Measurements from ENCODE around the gene RNF114. TPM values are rescaled to one million over a fixed set of nuclear protein-coding genes. Genes with fewer than 3 reads are reported as not detected.
"Not testable (repeated sequence)": the region's sequence is repeated elsewhere in the genome, so short reads cannot be mapped to it uniquely, and the experiment has no call there.

The RNF114 gene
- total RNA-seq, 1 donor from 2014 or later: 45.4 TPM

GRCh38 chr20:49973981-49974380 lies 37.8 kb downstream of the RNF114 start:
- Mint-ChIP-seq H3K36me3 (ENCODE audit: low read depth) (no peaks in the 10 kb centered on the region), H3K4me3 (ENCODE audit: unreplicated experiment) (no peak overlapping the region), H3K4me1 (ENCODE audit: low read depth) (no peaks in the 10 kb centered on the region), H3K27me3 (ENCODE audit: low read depth) (no peaks in the 10 kb centered on the region), H3K9me3 (ENCODE audit: low read depth) (no peaks in the 10 kb centered on the region), H3K27ac (ENCODE audit: unreplicated experiment) (no peak overlapping the region)
- DNase-seq (ENCODE audit: low spot score): no peak
- TF ChIP-seq CTCF (IDR thresholded peaks at IDR 0.05): no peak

GRCh38 chr20:49976542-49976941 lies 40.3 kb downstream of the RNF114 start:
- Mint-ChIP-seq H3K27ac (ENCODE audit: unreplicated experiment) (no peak overlapping the region), H3K27me3 (ENCODE audit: low read depth) (no peaks in the 10 kb centered on the region), H3K9me3 (ENCODE audit: low read depth) (no peaks in the 10 kb centered on the region), H3K36me3 (ENCODE audit: low read depth) (no peaks in the 10 kb centered on the region), H3K4me1 (ENCODE audit: low read depth) (no peaks in the 10 kb centered on the region), H3K4me3 (ENCODE audit: unreplicated experiment) (no peak overlapping the region)
- no peak for TF ChIP-seq CTCF (IDR thresholded peaks at IDR 0.05)
- DNase-seq (ENCODE audit: low spot score): no peak

GRCh38 chr20:49977740-49978139 lies 41.5 kb downstream of the RNF114 start:
- not testable (repeated sequence) for DNase-seq (ENCODE audit: low spot score); H3K4me1 Mint-ChIP-seq (ENCODE audit: low read depth); H3K27me3 Mint-ChIP-seq (ENCODE audit: low read depth); H3K9me3 Mint-ChIP-seq (ENCODE audit: low read depth); H3K4me3 Mint-ChIP-seq (ENCODE audit: unreplicated experiment); H3K27ac Mint-ChIP-seq (ENCODE audit: unreplicated experiment); H3K36me3 Mint-ChIP-seq (ENCODE audit: low read depth)

- Mint-ChIP-seq H3K4me3 (ENCODE audit: unreplicated experiment) (no peak overlapping the region), H3K27me3 (ENCODE audit: low read depth) (no peaks in the 10 kb centered on the region), H3K27ac (ENCODE audit: unreplicated experiment) (no peak overlapping the region), H3K36me3 (ENCODE audit: low read depth) (no peaks in the 10 kb centered on the region), H3K4me1 (ENCODE audit: low read depth) (peaks cover 13% of the 10 kb centered on the region), H3K9me3 (ENCODE audit: low read depth) (no peaks in the 10 kb centered on the region)
- DNase-seq (ENCODE audit: low spot score): no peak
- TF ChIP-seq CTCF (IDR thresholded peaks at IDR 0.05): no peak
Observed at GRCh38 chr20:49978685-49979029, 42.5 kb downstream of the RNF114 start.

- Mint-ChIP-seq H3K4me1 (ENCODE audit: low read depth) (peaks cover 19% of the 10 kb centered on the region), H3K9me3 (ENCODE audit: low read depth) (no peaks in the 10 kb centered on the region), H3K36me3 (ENCODE audit: low read depth) (no peaks in the 10 kb centered on the region), H3K27me3 (ENCODE audit: low read depth) (no peaks in the 10 kb centered on the region), H3K27ac (ENCODE audit: unreplicated experiment) (no peak overlapping the region), H3K4me3 (ENCODE audit: unreplicated experiment) (no peak overlapping the region)
- peak; percentile 100 for TF ChIP-seq CTCF (IDR thresholded peaks at IDR 0.05)
- DNase-seq (ENCODE audit: low spot score): no peak
Observed at GRCh38 chr20:49979030-49979832, 43.0 kb downstream of the RNF114 start.
